Suprapubic skin (tissue), 4 donors: Measurements from ENCODE around the gene WWC1.

Experiments used
- CTCF ChIP-seq, 2 donors: fragments of 200-600 bp in 1 of 2; fragments of 450-650 bp in 1 of 2; sonication (generic) in 1 of 2; IDR thresholded peaks; one replicate each; pipeline ENCODE4 v1.5.1; 2016 to 2019; ENCODE audit warnings: antibody characterized with exemption in 2 of 2, mild to moderate bottlenecking in 1 of 2, moderate library complexity in 1 of 2
- EP300 ChIP-seq: sonication (generic); formaldehyde crosslinking; IDR thresholded peaks from one replicate; pipeline ENCODE4 v1.6.1; 2017; ENCODE audit warnings: antibody characterized with exemption
- POLR2A ChIP-seq, 2 donors: fragments of 450-650 bp; IDR thresholded peaks; one replicate each; pipeline ENCODE4 v1.6.1; 2017; ENCODE audit warnings: antibody characterized with exemption in 2 of 2, mild to moderate bottlenecking in 2 of 2, moderate library complexity in 2 of 2
- POLR2AphosphoS5 ChIP-seq, 3 donors: sonication (generic); formaldehyde crosslinking; IDR thresholded peaks; one replicate each; pipeline ENCODE4 v1.6.1; 2017; ENCODE audit warnings: antibody characterized with exemption in 3 of 3

GRCh38 chr5:168254013-168254693, 37.3 kb upstream of the WWC1 start:
- TF ChIP-seq CTCF (IDR thresholded peaks at IDR 0.05) (no peak), POLR2A (IDR thresholded peaks at IDR 0.05) (no peak), EP300 (no peak), POLR2AphosphoS5 (IDR thresholded peaks at IDR 0.05) (no peak)
